Measurements from ENCODE around the gene ZNF487. TPM values are rescaled to one million over a fixed set of nuclear protein-coding genes. Genes with fewer than 3 reads are reported as not detected.
A peak's percentile ranks its signal among the peaks of the same experiment; 100 is the strongest.
"Not testable (repeated sequence)": the region's sequence is repeated elsewhere in the genome, so short reads cannot be mapped to it uniquely, and the experiment has no call there.

Gene ZNF487
- total RNA-seq, 1 donor from 2014 or later: 1.8 TPM

DNA sequence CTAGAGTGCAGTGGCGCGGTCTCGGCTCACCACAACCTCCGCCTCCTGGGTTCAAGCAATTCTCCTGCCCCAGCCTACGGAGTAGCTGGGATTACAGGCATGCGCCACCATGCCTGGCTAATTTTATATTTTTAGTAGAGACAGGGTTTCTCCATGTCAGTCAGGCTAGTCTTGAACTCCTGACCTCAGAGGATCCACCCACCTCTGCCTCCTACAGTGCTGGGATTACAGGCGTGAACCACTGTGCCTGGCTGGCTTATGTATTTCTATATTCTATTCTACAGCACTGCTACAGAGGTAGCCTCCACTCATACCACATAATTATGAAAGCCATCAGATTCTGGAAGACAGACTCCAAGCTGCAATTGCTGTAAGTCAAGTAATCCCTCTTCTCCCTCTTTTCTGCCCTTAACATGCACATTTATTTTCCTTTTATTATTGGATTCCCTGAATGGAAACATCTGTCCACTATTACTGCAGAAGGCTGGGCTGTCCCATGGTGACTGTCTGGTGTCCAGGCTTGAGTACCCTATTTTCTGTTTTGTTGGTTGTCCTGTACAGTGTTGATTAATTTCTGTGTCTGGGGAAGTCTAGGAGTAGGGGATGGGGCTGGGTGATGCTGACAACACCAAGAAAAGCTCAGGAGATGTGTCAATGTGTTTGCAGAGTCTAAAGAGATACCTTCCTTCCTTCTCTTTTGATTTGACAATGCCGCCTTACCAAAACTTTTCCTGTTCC is 5.8 kb upstream of the ZNF487 start:
- DNase-seq (ENCODE audit: low spot score): no peak
- ATAC-seq: no peak

GRCh38 chr10:43437141-43437870 is 395 bp downstream of the ZNF487 start:
- ATAC-seq: no peak
- DNase-seq (ENCODE audit: low spot score): no peak

DNA sequence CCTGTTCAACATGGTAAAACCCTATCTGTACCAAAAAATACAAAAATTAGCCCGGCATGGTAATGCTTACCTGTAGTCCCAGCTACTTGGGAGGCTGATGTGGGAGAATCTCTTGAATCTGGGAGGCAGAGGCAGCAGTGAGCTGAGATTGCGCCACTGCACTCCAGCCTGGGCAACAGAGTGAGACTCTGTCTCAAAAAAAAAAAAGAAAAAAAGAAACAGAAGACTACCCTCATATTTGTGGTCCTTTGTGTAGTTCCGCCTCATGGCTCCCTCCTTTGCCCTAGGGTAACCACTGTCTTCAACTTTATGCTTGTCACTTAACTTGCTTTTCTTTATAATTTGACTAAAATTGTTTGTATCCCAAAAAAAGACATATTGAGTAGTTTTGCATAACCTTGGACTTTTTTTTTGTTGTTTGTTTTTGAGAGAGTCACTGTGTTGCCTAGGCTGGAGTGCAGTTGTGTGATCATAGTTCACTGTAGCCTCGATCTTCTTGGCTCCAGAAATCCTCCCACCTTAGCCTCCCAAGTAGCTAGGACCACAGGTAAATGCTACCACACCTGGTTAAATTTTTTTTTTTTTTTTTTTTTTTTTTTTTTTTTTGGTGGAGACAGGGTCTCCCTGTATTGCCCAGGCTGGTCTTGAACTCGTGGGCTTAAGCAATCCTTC is 3.7 kb downstream of the ZNF487 start:
- DNase-seq (ENCODE audit: low spot score) (no peak), ATAC-seq (no peak)

GRCh38 chr10:43444323-43444722 is 7.4 kb downstream of the ZNF487 start:
- ATAC-seq: no peak
- DNase-seq (ENCODE audit: low spot score): no peak

GRCh38 chr10:43444897-43445466 is 8.1 kb downstream of the ZNF487 start:
- DNase-seq (ENCODE audit: low spot score) (no peak), ATAC-seq (no peak)

DNA sequence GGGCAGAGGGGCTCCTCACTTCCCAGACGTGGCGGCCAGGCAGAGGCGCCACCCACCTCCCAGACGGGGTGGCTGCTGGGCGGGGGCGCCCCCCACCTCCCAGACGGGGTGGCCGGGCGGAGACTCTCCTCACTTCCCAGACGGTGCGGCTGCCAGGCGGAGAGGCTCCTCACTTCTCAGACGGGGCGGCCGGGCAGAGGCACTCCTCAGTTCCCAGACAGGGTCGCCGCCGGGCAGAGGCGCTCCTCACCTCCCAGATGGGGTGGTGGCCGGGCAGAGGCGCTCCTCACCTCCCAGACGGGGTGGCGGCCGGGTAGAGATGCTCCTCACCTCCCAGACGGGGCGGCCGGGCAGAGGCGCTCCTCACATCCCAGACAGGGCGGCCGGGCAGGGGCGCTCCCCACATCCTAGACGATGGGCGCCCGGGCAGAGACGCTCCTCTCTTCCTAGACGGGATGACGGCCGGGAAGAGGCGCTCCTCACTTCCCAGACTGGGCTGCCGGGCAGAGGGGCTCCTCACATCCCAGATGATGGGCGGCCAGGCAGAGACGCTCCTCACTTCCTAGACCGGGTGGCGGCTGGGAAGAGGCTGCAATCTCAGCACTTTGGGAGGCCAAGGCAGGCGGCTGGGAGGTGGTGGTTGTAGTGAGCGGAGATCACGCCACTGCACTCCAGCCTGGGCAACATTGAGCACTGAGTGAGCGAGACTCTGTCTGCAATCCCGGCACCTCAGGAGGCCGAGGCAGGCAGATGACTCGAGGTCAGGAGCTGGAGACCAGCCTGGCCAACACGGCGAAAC is 9.5 kb downstream of the ZNF487 start:
- DNase-seq (ENCODE audit: low spot score); ATAC-seq: not testable (repeated sequence)

GRCh38 chr10:43448742-43449141 is 11.8 kb downstream of the ZNF487 start:
- no peak for ATAC-seq
- DNase-seq (ENCODE audit: low spot score): no peak

GRCh38 chr10:43452356-43452914 is 15.5 kb downstream of the ZNF487 start:
- no peak for ATAC-seq
- DNase-seq (ENCODE audit: low spot score): no peak

GRCh38 chr10:43453266-43453831 is 16.4 kb downstream of the ZNF487 start:
- DNase-seq (ENCODE audit: low spot score) (no peak), ATAC-seq (no peak)

DNA sequence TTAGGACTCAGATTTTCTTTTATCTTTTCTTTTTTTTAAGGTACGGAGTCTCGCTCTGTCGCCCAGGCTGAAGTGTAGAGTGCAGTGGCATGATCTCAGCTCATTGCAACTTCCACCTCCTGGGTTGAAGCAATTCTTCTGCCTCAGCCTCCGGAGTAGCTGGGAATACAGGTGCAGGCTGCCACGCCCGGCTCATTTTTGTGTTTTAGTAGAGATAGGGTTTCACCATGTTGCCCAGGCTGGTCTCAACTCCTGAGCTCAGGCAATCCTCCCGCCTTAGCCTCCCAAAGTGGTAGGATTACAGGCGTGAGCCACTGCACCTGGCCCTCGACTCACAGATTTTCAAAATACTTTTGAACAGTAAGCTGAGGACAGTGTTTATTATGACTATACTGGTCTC is 17.1 kb downstream of the ZNF487 start:
- not testable (repeated sequence) for ATAC-seq; DNase-seq (ENCODE audit: low spot score)

DNA sequence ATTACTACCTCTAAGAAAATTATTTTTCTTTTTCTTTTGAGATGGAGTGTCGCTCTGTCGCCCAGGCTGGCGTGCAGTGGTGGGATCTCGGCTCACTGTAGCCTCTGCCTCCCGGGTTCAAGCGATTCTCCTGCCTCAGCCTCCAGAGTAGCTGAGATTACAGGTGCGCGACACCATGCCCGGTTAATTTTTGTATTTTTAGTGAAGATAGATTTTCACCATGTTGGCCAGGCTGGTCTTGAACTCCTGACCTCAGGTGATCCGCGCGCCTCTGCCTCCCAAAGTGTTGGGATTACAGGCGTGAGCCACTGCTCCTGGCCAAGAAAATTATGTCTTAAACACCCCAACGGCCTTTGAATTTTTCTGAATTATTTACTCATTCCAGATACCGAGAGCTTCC is 19.6 kb downstream of the ZNF487 start:
- not testable (repeated sequence) for DNase-seq (ENCODE audit: low spot score); ATAC-seq

- ATAC-seq: no peak
- DNase-seq (ENCODE audit: low spot score): no peak
These were observed 21.3 kb downstream of the ZNF487 start for GRCh38 chr10:43458227-43458626.

- DNase-seq (ENCODE audit: low spot score) (no peak), ATAC-seq (peak; percentile 97)
These were observed 25.0 kb downstream of the ZNF487 start for GRCh38 chr10:43461950-43462349.

DNA sequence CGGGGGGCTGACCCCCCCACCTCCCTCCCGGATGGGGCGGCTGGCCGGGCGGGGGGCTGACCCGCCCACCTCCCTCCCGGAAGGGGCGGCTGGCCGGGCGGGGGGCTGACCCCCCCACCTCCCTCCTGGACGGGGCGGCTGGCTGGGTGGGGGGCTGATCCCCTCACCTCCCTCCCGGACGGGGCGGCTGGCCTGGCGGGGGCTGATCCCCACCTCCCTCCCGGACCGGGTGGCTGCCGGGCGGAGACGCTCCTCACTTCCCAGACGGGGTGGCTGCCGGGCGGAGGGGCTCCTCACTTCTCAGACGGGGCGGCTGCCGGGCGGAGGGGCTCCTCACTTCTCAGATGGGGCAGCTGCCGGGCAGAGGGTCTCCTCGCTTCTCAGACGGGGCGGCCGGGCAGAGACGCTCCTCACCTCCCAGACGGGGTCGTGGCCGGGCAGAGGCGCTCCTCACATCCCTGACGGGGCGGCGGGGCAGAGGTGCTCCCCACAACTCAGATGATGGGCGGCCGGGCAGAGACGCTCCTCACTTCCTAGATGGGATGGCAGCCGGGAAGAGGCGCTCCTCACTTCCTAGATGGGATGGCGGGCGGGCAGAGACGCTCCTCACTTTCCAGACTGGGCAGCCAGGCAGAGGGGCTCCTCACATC is 28.3 kb downstream of the ZNF487 start:
- not testable (repeated sequence) for ATAC-seq; DNase-seq (ENCODE audit: low spot score)

GRCh38 chr10:43465736-43466120 is 28.8 kb downstream of the ZNF487 start:
- ATAC-seq; DNase-seq (ENCODE audit: low spot score): not testable (repeated sequence)

DNA sequence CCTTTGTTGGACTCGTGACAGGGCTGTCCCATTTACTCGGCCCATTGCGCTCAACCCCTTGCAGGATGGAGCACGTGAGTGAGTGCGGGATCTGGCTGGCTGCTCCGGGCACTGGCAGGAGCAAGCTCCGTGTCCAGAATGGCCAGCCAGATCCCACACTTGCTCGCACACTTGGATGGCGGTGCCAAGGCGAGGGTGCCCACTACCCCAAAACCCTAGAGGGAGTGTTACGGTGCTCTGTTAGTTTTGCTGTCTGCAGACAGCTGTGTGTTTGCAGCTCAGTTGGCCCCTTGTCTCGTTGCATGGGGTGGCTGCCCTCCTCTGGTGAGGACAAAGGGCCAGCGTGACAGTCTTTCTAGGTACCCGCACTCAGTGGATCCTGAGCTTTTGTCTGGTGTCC is 34.2 kb downstream of the ZNF487 start:
- ATAC-seq: no peak
- no peak for DNase-seq (ENCODE audit: low spot score)

DNA sequence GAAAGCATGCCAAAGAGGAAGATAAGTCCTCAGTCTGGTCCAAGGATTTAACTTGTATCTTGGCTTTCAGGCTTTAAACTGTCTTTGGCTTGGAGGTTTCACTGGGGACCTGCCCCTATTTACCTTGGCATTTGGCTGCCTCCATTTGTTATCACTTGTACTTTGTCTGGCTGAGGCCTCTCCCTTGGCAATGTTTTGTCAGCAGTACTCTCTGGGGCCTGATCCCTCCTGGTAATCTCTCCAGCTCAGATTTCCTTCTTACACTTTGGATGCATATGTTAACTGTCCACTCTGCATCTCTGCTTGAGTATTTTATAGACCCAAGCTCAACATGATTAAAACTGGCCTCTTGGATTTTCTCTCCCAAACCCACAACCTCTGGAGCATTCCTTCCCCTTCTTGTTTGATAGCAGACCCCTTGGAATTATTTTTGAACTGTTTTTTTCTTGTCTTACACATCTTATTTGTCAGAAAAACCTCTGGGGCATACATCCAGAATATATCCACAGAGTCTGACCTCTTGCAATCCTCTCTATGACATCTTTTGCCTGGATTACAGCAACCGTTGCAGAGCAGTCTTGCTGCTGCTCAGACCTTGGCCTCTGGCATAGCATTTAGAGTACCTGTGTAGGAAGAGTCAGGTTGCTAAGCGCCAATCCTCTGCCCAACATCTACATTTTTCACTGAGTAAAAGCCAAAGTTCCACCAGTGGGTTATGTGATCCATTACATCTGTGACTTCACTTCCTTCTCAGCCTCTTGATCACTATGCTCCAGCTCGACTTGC is 35.2 kb downstream of the ZNF487 start:
- DNase-seq (ENCODE audit: low spot score) (no peak), ATAC-seq (peak; percentile 97)

- DNase-seq (ENCODE audit: low spot score): no peak
These were observed 42.4 kb downstream of the ZNF487 start for GRCh38 chr10:43479275-43479674.

More at GRCh38 chr10:43479275-43479674, 42.4 kb downstream of the ZNF487 start:
- ATAC-seq: no peak

Measured in left lobe of liver (tissue), 2 donors.